ENCODE data around the gene CDK10.
"Not testable (repeated sequence)": the region's sequence is repeated elsewhere in the genome, so short reads cannot be mapped to it uniquely, and the experiment has no call there.

Gene CDK10

GRCh38 chr16:89668790-89669158, 17.7 kb upstream of the CDK10 start:
- DNase-seq = no peak

- DNase-seq = no peak
Observed at GRCh38 chr16:89669755-89670154, 16.7 kb upstream of the CDK10 start.

- no peak for DNase-seq
Observed at GRCh38 chr16:89670496-89671431, 15.7 kb upstream of the CDK10 start.

DNA sequence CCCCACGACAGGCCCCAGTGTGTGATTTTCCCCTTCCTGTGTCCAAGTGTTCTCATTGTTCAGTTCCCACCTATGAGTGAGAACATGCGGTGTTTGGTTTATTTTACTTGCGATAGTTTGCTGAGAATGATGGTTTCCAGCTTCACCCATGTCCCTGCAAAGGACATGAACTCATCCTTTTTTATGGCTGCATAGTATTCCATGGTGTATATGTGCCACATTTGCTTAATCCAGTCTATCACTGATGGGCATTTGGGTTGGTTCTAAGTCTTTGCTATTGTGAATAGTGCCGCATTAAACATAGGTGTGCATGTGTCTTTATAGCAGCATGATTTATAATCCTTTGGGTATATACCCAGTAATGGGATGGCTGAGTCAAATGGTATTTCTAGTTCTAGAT, 14.9 kb upstream of the CDK10 start:
- DNase-seq = not testable (repeated sequence)

GRCh38 chr16:89672177-89672941, 14.1 kb upstream of the CDK10 start:
- no peak for DNase-seq

DNA sequence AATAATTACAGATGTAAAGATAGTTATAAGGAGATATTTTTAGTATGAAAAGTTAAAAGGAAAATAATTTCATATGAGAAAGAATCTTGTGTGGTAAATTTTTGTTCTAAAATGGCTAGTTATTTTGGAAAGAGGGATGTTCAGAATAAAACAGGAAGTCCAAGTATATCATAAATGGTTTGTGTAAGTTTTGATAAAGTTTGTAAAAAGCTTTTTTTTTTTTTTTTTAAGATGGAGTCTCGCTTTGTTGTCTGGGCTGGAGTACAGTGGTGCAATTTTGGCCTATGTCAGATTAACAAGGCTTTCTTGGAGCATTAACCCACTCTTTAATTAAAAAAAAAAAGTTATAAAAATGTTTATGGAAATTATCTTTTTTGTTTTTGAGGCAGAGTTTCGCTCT, 8.2 kb upstream of the CDK10 start:
- DNase-seq = no peak

DNA sequence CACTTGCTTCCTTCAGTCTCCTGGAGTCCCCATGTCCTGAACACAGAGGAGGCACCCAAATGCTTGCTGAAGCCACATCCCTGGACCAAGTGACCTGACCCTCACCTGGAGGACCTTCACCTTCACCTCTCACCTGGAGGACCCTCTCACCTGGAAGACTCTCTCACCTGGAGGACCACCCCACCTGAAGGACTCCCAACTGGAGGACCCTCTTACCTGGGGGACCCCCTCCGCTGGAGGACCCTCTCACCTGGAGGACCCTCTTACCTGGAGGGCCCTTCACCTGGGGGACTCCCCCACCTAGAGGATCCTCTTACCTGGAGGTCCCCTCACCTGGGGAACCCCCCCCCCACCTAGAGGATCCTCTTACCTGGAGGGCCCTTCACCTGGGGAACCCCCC, 573 bp upstream of the CDK10 start:
- DNase-seq = no peak

GRCh38 chr16:89687092-89687940, 827 bp downstream of the CDK10 start:
- DNase-seq = no peak

GRCh38 chr16:89688395-89688794, 1.9 kb downstream of the CDK10 start:
- DNase-seq = no peak

- no peak for DNase-seq
Observed at GRCh38 chr16:89689142-89689541, 2.7 kb downstream of the CDK10 start.

DNA sequence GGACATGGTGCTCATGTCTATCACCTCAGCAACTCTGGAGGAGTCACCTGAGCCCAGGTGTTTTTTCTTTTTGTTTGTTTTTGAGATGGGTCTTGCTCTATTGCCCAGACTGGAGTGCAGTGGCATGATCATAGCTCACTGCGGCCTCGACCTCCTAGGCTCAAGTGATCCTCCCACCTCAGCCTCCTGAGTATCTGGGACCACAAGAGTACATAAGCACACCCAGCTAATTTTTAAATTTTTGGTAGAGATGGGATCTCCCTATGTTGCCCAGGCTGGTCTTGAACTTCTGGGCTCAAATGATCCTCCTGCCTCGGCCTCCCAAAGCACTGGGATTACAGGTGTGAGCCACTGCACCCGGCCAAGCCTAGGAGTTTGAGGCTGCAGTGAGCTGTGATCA, 3.1 kb downstream of the CDK10 start:
- not testable (repeated sequence) for DNase-seq

DNA sequence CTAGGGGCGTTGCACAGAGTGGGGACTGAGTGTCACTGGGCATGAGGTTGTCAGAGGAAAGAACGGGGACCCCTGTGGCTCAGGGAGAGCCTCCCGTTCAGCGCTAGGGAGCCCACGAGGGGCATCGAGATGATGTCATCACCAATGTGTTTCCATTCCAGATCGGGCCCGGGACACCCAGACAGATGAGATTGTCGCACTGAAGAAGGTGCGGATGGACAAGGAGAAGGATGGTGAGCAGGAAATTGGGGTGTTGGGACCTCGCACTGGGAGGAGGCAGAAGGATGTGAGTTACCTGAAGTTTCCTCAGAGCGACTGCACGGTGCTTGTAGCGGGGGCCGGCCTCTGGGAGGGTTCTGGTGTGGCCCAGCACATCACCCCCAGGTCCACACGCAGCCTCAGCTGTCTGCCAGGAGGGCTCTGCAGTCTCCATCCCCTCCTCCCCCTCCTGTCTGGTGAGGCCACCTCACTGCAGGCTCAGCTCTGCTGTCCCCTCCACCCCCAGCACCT, 4.0 kb downstream of the CDK10 start:
- DNase-seq = no peak

GRCh38 chr16:89691231-89691985, 4.9 kb downstream of the CDK10 start:
- DNase-seq = no peak

- DNase-seq = no peak
Observed at GRCh38 chr16:89691986-89692569, 5.6 kb downstream of the CDK10 start.

DNA sequence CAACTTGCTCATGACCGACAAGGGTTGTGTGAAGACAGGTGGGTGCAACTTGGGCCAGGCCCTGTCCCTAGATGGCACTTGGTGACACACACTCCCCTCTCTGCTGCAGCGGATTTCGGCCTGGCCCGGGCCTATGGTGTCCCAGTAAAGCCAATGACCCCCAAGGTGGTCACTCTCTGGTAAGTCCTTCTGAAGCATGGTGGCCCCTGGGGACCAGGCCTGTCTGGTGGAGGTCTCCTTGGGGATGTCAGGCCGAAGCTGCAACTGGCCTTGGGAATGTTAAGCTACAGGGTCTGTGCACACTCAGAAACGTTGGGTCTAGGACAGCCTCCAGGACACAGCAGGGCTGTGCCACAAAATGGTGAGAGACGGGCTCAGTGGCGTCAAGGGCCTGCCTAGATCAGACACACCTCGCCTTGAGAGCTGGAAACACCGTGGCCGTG, 6.8 kb downstream of the CDK10 start:
- DNase-seq = no peak

DNA sequence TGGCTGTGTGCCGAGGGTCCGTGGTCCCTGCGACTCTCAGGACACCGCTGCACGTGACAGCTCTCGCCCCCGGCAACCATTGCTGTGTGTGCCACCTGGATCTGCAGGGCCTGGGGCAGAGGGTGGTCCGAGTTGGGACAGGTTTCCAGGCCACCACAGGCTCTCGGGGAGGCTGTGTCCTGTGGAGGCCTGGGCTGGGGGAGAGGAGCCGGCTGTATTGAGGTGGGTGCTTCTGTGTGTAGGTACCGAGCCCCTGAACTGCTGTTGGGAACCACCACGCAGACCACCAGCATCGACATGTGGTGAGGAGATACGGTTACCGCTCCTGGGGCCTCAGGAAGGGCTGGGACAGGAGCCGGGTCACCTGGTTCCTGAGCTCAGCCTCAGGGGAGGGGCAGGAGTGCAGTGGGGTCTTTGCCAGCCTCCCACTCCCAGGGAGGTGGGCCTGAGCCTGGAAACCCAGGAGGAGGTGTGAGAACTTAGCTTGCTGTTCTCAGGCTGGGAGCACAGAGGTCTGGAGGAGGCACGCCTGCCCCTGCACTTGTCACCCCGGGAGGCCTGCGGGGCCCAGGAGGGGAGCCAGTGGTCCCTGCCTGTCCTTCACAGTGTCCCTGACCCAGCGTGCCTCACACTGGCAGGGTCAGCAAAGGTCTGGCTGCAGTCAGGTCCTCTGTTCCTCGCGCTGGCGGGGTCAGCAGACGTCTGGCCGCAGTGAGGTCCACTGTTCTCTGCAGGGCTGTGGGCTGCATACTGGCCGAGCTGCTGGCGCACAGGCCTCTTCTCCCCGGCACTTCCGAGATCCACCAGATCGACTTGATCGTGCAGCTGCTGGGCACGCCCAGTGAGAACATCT, 7.7 kb downstream of the CDK10 start:
- no peak for DNase-seq

GRCh38 chr16:89694784-89695085, 8.2 kb downstream of the CDK10 start:
- DNase-seq = not testable (repeated sequence)

GRCh38 chr16:89695086-89695874, 8.8 kb downstream of the CDK10 start:
- no peak for DNase-seq

GRCh38 chr16:89695875-89696669, 9.6 kb downstream of the CDK10 start:
- DNase-seq = no peak

All from activated CD4-positive, alpha-beta T cell treated with anti-CD3 and anti-CD28 coated beads, Interleukin-2, amount 50 U/mL, for 4 hours (primary cell).